Measurements from ENCODE around the gene SH3RF3. TPM values are rescaled to one million over a fixed set of nuclear protein-coding genes. Genes with fewer than 3 reads are reported as not detected.

SH3RF3 gene
- total and polyA plus RNA-seq, 9 of the 15 experiments (the other 6 are each of a cell fraction or from before 2014, with no cell fraction given): 0.02 TPM; not detected in 8

DNA sequence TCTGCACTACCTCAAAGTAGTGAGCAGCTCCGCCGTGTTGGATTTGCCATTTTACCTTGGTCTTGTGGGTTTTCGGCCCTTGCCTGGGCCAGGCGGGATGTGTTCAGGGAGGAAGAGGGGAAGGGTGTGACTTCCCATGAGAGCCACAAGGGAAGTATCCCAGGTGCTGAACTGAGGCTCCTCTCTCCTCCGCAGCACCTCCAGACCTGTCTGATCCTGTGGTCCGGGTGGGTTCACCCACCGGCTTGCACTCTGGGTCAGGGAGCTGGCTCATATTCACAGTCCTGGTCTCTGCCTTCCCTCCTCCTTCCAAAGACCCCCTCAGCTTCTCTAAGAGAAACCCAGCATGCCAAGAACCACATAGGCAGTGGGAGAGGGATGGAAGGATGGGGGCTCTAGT lies 249.0 kb downstream of the SH3RF3 start:
- Histone ChIP-seq H2AFZ (ENCODE audit: low read depth, low read length) (no peak overlapping the region), H3K4me3 (no peak overlapping the region), H3K9me3 (replicated peaks; ENCODE audit: control insufficient read depth, insufficient read depth, low read depth, low read length) (no peaks in the 10 kb centered on the region), H3K79me2 (ENCODE audit: control insufficient read depth, insufficient read depth, low read length) (no peaks in the 10 kb centered on the region), H3K27me3 (ENCODE audit: control insufficient read depth in 2 of 2, insufficient read depth in 2 of 2, low read length in 2 of 2) (peaks cover 7 to 63% of the 10 kb centered on the region in 2 experiments; a peak in 4 of 5 replicates), H4K20me1 (replicated peaks; ENCODE audit: control insufficient read depth, insufficient read depth, low read length) (0 out of 2 replicates have a peak, but pooled peaks cover 10% of the 10 kb centered on the region), H3K4me2 (ENCODE audit: insufficient read depth, low read length) (no peak overlapping the region), H3K9ac (ENCODE audit: insufficient read depth in 1 of 2, low read depth in 2 of 2, low read length in 2 of 2) (no peak overlapping the region), H3K9me1 (ENCODE audit: control insufficient read depth, insufficient read depth, low read length) (no peaks in the 10 kb centered on the region), H3K4me1 (replicated peaks in 1 of 2; ENCODE audit: control insufficient read depth in 2 of 2, insufficient read depth in 2 of 2, low read length in 2 of 2) (no peaks in the 10 kb centered on the region), H3K27ac (ENCODE audit: extremely low read depth, low read depth, low read length) (no peak overlapping the region), H3K36me3 (ENCODE audit: control insufficient read depth, insufficient read depth, low read length) (no peaks in the 10 kb centered on the region)
- TF ChIP-seq, protein P1, sequence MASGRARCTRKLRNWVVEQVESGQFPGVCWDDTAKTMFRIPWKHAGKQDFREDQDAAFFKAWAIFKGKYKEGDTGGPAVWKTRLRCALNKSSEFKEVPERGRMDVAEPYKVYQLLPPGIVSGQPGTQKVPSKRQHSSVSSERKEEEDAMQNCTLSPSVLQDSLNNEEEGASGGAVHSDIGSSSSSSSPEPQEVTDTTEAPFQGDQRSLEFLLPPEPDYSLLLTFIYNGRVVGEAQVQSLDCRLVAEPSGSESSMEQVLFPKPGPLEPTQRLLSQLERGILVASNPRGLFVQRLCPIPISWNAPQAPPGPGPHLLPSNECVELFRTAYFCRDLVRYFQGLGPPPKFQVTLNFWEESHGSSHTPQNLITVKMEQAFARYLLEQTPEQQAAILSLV (tag; IDR thresholded peaks at IDR 0.05): no peak
- TF ChIP-seq ZNF253 (CRISPR knock-in tag; conservative IDR thresholded peaks at IDR 0.05): no peak
- TF ChIP-seq RBM14 (IDR thresholded peaks at IDR 0.05; ENCODE audit: borderline replicate concordance, insufficient read depth, low read depth, low read length): no peak
- TF ChIP-seq MCM7 (IDR thresholded peaks at IDR 0.05): no peak
- no peak for TF ChIP-seq GATAD2B (IDR thresholded peaks at IDR 0.05; ENCODE audit: borderline replicate concordance)
- DNase-seq (ENCODE audit: extremely low read depth in 1 of 4, low spot score in 3 of 4): no peak
- in situ Hi-C loops (cut with MboI): no loop called here
- ChIA-PET CTCF (ENCODE audit: low intra/inter-chr PET ratio) (no interaction called here), POLR2A (interaction anchor here (1.3 kb wide), 1 partner anchor 9 kb away, joined by 3 read pairs; no protein-coding TSS in a partner anchor)
- ATAC-seq: no peak
- WGBS (ENCODE audit: insufficient coverage, low coverage, missing lambda C conversion rate): 2% methylated on average over 7 of the region's 7 CpGs
- intact Hi-C loops (cut with micrococcal nuclease): no loop called here
- BruUV-seq (replicated peaks): no TSS peak
- FAIRE-seq: no peak

DNA sequence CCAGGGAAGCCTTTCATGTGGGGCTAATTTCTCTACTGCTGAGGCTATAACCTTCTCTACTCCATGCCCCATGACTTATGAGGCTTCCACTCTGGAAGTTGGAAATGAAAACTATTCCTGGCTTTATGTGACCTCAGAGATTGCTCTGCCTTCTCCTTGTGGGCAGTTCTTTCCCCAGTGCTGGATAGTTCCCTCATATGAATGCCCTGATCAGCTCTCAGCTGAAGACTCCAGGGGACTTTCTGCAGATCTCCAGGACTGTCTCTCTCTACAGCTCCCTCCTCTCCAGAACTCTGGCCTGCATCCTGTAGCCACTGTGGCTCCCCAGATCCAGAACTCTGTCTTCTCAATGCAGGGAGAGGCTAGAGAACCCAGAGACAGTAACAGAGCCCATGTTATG lies 249.7 kb downstream of the SH3RF3 start:
- intact Hi-C loops (cut with micrococcal nuclease) (no loop called here), in situ Hi-C loops (cut with MboI) (no loop called here)
- Histone ChIP-seq H3K27ac (ENCODE audit: extremely low read depth, low read depth, low read length) (no peak overlapping the region), H2AFZ (ENCODE audit: low read depth, low read length) (no peak overlapping the region), H3K4me2 (ENCODE audit: insufficient read depth, low read length) (no peak overlapping the region), H3K36me3 (ENCODE audit: control insufficient read depth, insufficient read depth, low read length) (no peaks in the 10 kb centered on the region), H3K4me1 (replicated peaks in 1 of 2; ENCODE audit: control insufficient read depth in 2 of 2, insufficient read depth in 2 of 2, low read length in 2 of 2) (no peaks in the 10 kb centered on the region), H4K20me1 (replicated peaks; ENCODE audit: control insufficient read depth, insufficient read depth, low read length) (0 out of 2 replicates have a peak, but pooled peaks cover 10% of the 10 kb centered on the region), H3K9me1 (ENCODE audit: control insufficient read depth, insufficient read depth, low read length) (no peaks in the 10 kb centered on the region), H3K9me3 (replicated peaks; ENCODE audit: control insufficient read depth, insufficient read depth, low read depth, low read length) (no peaks in the 10 kb centered on the region), H3K27me3 (ENCODE audit: control insufficient read depth in 2 of 2, insufficient read depth in 2 of 2, low read length in 2 of 2) (peaks cover 11 to 65% of the 10 kb centered on the region in 2 experiments), H3K4me3 (no peak overlapping the region), H3K9ac (ENCODE audit: insufficient read depth in 1 of 2, low read depth in 2 of 2, low read length in 2 of 2) (no peak overlapping the region), H3K79me2 (ENCODE audit: control insufficient read depth, insufficient read depth, low read length) (no peaks in the 10 kb centered on the region)
- POLR2A ChIA-PET: interaction anchor here (1.3 kb wide), 1 partner anchor 9 kb away, joined by 3 read pairs; no protein-coding TSS in a partner anchor
- DNase-seq (ENCODE audit: extremely low read depth in 1 of 4, low spot score in 3 of 4) (no peak), FAIRE-seq (no peak), ATAC-seq (no peak)
- CTCF ChIA-PET (ENCODE audit: low intra/inter-chr PET ratio): no interaction called here
- no TSS peak for BruUV-seq (replicated peaks)
- no peak for TF ChIP-seq PHF20 (IDR thresholded peaks at IDR 0.05; ENCODE audit: partially characterized antibody)
- no peak for TF ChIP-seq HDAC8 (tag; IDR thresholded peaks at IDR 0.05)
- no peak for TF ChIP-seq ETV1 (tag; conservative IDR thresholded peaks at IDR 0.05; ENCODE audit: low read depth)
- TF ChIP-seq, protein P2, sequence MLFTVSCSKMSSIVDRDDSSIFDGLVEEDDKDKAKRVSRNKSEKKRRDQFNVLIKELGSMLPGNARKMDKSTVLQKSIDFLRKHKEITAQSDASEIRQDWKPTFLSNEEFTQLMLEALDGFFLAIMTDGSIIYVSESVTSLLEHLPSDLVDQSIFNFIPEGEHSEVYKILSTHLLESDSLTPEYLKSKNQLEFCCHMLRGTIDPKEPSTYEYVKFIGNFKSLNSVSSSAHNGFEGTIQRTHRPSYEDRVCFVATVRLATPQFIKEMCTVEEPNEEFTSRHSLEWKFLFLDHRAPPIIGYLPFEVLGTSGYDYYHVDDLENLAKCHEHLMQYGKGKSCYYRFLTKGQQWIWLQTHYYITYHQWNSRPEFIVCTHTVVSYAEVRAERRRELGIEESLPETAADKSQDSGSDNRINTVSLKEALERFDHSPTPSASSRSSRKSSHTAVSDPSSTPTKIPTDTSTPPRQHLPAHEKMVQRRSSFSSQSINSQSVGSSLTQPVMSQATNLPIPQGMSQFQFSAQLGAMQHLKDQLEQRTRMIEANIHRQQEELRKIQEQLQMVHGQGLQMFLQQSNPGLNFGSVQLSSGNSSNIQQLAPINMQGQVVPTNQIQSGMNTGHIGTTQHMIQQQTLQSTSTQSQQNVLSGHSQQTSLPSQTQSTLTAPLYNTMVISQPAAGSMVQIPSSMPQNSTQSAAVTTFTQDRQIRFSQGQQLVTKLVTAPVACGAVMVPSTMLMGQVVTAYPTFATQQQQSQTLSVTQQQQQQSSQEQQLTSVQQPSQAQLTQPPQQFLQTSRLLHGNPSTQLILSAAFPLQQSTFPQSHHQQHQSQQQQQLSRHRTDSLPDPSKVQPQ (CRISPR knock-in tag; IDR thresholded peaks at IDR 0.05; ENCODE audit: borderline replicate concordance): no peak
- TF ChIP-seq ZSCAN29 (IDR thresholded peaks at IDR 0.05): no peak
- no peak for TF ChIP-seq HMGN3 (IDR thresholded peaks at IDR 0.05; ENCODE audit: borderline replicate concordance, extremely low read depth, insufficient read length, low read depth, low read length)
- TF ChIP-seq ZFP30 (CRISPR knock-in tag; IDR thresholded peaks at IDR 0.05; ENCODE audit: borderline replicate concordance): no peak
